BJ (cell line): ENCODE measurements around the gene IPO4. TPM values are rescaled to one million over a fixed set of nuclear protein-coding genes. Genes with fewer than 3 reads are reported as not detected.

Source experiments
- CTCF ChIA-PET: fragments of 350-600 bp; formaldehyde crosslinking; extraction: SDS; loops from one replicate; lab custom pipeline; 2021; ENCODE audit warnings: antibody characterized with exemption, inconsistent platforms; lab: Yijun Ruan, JAX
- POLR2A ChIA-PET: fragments of 300-600 bp; sonication (Branson Sonifier 250); formaldehyde crosslinking; extraction: SDS; loops from one replicate; lab custom pipeline; 2021; ENCODE audit warnings: antibody characterized with exemption; lab: Charles Lee
- DNase-seq: peaks from one replicate; pipeline ENCODE4 v3.0.0-alpha.2; 2011; ENCODE audit warnings: low read depth
- H3K27me3 ChIP-seq: 2 replicates; pipeline ENCODE4 v1.6.0; 2011; ENCODE audit warnings: low read length; ENCODE audit not compliant: control insufficient read depth, insufficient read depth
- H3K36me3 ChIP-seq: 2 replicates; pipeline ENCODE4 v1.5.1; 2011; ENCODE audit warnings: low read length; ENCODE audit not compliant: control insufficient read depth, insufficient read depth
- H3K4me3 ChIP-seq: 2 replicates; pipeline ENCODE4 v1.5.1; 2011; ENCODE audit warnings: low read depth, mild to moderate bottlenecking, control low read depth, low read length
- CTCF ChIP-seq: IDR thresholded peaks from 2 replicates; pipeline ENCODE4 v1.5.1; 2011; ENCODE audit warnings: low read depth, mild to moderate bottlenecking, control low read depth, inconsistent platforms, low read length, moderate library complexity; ENCODE audit not compliant: insufficient read depth
- polyA plus RNA-seq: library from polyadenylated mRNA; depleted of rRNA; stranded (reverse); fragments of >200 nt; gene quantifications from 2 replicates; pipeline ENCODE4 v1.2.3, GENCODE V29; 2011

IPO4 gene
- polyA plus RNA-seq, 1 experiment = 26.8 TPM

- CTCF ChIA-PET = interaction anchor here (0.9 to 1.1 kb wide), 2 partner anchors 16 to 130 kb away, joined by 3 to 4 read pairs; partner anchors contain the start of gene IRF9
- no peak for DNase-seq
- no peak overlapping the region for H3K4me3 ChIP-seq
- no peaks in the 10 kb centered on the region for H3K27me3 ChIP-seq
- H3K36me3 ChIP-seq = peaks cover 43% of the 10 kb centered on the region
- POLR2A ChIA-PET = no interaction called here
- no peak for TF ChIP-seq CTCF
Observed at GRCh38 chr14:24177041-24177825, 11.4 kb downstream of the IPO4 start.

GRCh38 chr14:24176599-24176998 lies 12.0 kb downstream of the IPO4 start:
- no peak for TF ChIP-seq CTCF
- peaks cover 41% of the 10 kb centered on the region for H3K36me3 ChIP-seq
- ChIA-PET CTCF (interaction anchor here (1.1 to 1.6 kb wide), 2 partner anchors 15 to 131 kb away, joined by 4 to 5 read pairs; partner anchors contain the start of gene IRF9), POLR2A (interaction anchor here (0.6 kb wide), 1 partner anchor 1205 kb away, joined by 6 read pairs; no protein-coding TSS in a partner anchor)
- no peaks in the 10 kb centered on the region for H3K27me3 ChIP-seq
- DNase-seq = no peak
- H3K4me3 ChIP-seq = no peak overlapping the region

GRCh38 chr14:24172871-24173281 lies 15.7 kb downstream of the IPO4 start:
- no peaks in the 10 kb centered on the region for H3K27me3 ChIP-seq
- no peak overlapping the region for H3K4me3 ChIP-seq
- ChIA-PET POLR2A (no interaction called here), CTCF (interaction anchor here (3.1 kb wide), 1 partner anchor 11 kb away, joined by 12 read pairs; the partner anchor contains the start of gene IRF9)
- H3K36me3 ChIP-seq = peaks cover 22% of the 10 kb centered on the region
- no peak for TF ChIP-seq CTCF
- DNase-seq = no peak

- TF ChIP-seq CTCF = no peak
- H3K27me3 ChIP-seq = no peaks in the 10 kb centered on the region
- H3K36me3 ChIP-seq = peaks cover 21% of the 10 kb centered on the region
- no peak for DNase-seq
- ChIA-PET CTCF (interaction anchor here (3.1 kb wide), 1 partner anchor 11 kb away, joined by 12 read pairs; the partner anchor contains the start of gene IRF9), POLR2A (no interaction called here)
- no peak overlapping the region for H3K4me3 ChIP-seq
Observed at GRCh38 chr14:24172261-24172860, 16.3 kb downstream of the IPO4 start.
